GM18511 (cell line): ENCODE measurements around the gene DOK1.
A peak's percentile ranks its signal among the peaks of the same experiment; 100 is the strongest.
"Not testable (repeated sequence)": the region's sequence is repeated elsewhere in the genome, so short reads cannot be mapped to it uniquely, and the experiment has no call there.

Experiments
- ATAC-seq: cut with Tn5 transposase; IDR thresholded peaks from one replicate; pipeline ENCODE4 v1.9.1; 2021; ENCODE audit warnings: mild to moderate bottlenecking, moderate library complexity; ENCODE audit not compliant: unreplicated experiment

DOK1 gene

GRCh38 chr2:74548285-74548899, 6.1 kb upstream of the DOK1 start:
- ATAC-seq, result no peak

- ATAC-seq, result peak; percentile 43
These were observed 5.4 kb upstream of the DOK1 start for GRCh38 chr2:74548900-74549826.

DNA sequence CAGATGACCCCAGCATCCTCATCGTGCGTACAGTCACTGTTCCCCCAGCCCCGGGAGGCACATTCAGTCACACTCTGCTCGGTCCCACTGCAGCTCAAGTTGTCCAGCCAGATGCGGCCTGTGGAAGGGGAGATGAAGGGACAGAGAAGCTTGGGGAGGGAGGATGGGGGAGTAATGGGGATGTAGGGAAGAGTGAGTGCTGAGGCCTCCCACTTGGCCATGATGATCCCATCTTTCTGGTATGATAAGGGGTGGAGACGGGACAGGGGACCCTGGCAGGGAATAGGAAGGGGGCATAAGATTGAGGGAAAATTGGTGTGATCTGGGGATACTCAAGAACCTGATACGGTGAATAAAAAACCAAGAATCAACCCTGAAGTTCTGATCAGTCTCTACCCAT, 4.3 kb upstream of the DOK1 start:
- ATAC-seq, result no peak

GRCh38 chr2:74551530-74551929, 3.0 kb upstream of the DOK1 start:
- no peak for ATAC-seq

GRCh38 chr2:74551942-74552913, 2.3 kb upstream of the DOK1 start:
- peak; percentile 14 for ATAC-seq

DNA sequence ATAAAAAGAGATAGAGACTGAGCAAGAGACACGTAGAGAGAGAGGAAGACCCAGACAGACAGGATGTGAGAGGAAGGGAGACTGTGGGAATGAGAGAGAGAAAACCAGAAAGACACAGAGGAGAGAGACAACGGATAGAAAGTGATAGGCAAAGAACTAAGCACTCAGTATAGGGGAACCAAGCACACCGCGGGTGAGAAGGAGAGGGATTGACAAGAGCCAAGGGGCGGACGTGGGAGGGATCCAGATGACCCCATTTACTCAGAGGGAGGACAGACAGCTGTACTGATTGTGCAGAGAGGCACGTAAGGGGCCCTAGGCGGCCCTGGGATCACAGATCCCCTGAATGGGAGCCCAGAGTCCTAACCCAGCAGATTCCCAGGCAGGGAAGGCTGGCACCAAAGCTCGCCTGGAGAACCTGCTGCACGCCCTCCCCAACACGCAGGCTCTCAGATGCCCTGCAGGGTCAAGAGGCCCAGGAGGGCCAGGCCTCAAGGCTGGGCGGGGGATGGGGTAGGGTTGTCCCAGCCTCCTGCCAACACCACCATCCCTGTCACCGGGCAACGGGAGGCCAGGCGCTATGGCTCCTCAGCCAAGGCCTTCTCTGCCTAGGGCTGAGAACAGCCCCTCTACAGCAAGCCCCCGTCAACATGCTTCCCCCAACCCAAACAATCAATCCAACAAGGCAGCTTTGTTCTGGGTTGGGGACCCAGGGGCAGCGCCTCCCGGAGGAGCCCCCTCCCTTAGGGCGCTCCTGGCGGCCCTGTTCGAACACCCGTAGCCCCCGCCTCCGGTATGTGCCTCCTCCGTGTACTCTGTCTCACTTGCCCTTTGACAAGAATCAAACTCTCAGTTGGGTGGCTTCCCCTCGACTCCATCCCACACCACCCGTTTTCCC, 1.4 kb upstream of the DOK1 start:
- no peak for ATAC-seq

DNA sequence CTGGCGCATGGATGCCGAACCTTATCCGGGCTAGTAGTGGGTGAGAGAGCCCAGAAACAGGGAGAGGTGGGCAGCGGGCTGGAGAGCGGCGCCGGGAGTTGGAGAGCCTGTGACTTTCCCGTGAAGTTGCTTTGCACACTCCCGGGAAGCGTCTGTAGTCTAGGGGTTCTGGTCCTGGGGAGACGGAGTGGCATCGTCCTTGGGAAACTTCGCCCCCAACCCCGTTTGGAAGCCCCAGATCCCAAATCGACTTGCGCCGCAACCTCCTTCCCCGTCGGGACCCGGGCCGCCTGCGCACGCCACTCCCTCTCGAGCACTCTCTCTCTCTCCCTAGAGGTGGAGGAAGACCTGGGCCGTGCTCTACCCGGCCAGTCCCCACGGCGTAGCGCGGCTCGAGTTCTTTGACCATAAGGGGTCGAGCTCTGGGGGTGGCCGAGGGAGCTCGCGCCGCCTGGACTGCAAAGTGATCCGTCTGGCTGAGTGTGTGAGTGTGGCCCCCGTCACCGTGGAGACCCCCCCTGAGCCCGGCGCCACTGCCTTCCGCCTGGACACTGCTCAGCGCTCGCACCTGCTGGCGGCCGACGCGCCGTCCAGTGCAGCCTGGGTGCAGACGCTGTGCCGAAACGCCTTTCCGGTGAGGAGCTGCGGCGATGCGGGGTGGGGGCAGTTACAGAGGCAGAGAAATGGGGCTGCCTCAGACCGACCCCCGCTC, 456 bp downstream of the DOK1 start:
- peak; percentile 61 for ATAC-seq

DNA sequence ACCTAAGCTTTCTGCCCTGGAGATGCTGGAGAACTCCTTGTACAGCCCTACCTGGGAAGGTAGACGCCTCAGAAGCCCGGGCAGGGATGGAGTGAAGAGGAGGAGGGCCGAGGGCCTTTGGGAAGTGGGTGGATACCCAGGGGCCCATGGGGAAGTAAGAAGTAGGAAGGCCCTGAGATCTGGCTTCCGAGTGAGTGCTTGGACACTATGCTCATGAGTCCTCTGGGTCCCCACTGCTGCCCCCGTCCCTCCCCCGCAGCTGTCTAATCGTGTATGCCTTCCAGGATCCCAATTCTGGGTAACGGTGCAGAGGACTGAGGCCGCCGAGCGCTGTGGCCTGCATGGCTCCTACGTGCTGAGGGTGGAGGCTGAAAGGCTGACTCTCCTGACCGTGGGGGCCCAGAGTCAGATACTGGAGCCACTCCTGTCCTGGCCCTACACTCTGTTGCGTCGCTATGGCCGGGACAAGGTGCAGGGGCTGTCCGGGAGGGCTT, 1.1 kb downstream of the DOK1 start:
- ATAC-seq, result no peak

DNA sequence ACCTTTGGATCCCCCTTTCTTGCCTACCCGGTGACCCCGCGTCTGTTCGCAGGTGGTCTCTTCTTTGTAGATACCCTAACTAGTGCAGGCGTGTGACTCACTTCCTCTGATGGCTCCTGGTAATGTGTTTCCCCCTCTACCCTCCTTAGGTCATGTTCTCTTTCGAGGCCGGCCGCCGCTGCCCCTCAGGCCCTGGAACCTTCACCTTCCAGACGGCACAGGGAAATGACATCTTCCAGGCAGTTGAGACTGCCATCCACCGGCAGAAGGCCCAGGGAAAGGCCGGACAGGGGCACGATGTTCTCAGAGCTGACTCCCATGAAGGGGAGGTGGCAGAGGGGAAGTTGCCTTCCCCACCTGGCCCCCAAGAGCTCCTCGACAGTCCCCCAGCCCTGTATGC, 1.6 kb downstream of the DOK1 start:
- no peak for ATAC-seq

- no peak for ATAC-seq
These were observed 2.4 kb downstream of the DOK1 start for GRCh38 chr2:74556831-74557370.

- ATAC-seq, result no peak
These were observed 4.0 kb downstream of the DOK1 start for GRCh38 chr2:74558284-74559230.

GRCh38 chr2:74559912-74560311, 5.4 kb downstream of the DOK1 start:
- ATAC-seq, result no peak

- ATAC-seq, result no peak
These were observed 6.1 kb downstream of the DOK1 start for GRCh38 chr2:74560591-74560990.

DNA sequence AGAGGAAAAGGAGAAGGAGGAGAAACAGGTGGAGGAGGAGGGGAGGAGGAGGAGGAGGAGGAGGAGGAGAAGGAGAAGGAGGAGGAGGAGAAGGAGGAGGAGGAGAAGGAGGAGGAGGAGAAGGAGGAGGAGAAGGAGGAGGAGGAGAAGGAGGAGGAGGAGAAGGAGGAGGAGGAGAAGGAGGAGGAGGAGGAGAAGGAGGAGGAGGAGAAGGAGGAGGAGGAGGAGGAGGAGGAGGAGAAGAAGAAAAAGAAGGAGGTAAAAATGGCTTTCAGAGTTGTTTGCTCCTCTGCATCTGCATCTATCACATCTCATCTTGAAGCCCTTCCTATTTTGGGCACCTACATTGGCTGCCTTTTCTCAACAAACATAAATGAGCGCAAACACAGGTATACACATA, 6.5 kb downstream of the DOK1 start:
- not testable (repeated sequence) for ATAC-seq

- ATAC-seq, result no peak
These were observed 7.7 kb downstream of the DOK1 start for GRCh38 chr2:74562126-74562775.

DNA sequence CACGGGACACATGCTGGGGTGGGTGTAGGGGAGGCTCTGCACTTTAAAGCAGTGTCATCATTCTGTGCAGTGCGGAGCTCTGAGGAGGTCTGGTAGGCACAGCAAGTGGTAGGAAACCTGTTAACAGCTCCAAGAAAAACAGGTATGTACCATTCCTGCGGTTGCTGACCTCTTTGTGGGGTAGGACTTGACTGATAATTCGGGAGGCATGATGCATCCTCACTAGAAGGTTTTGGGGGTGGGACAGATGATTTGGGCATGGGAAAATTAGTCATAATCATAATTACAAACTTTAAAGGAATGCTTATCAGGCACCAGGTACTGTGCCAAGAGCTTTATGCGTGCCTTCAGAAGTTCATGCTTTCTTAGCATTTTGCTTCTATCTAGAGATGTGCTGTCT, 9.7 kb downstream of the DOK1 start:
- no peak for ATAC-seq

- ATAC-seq, result peak; percentile 22
These were observed 11.7 kb downstream of the DOK1 start for GRCh38 chr2:74566076-74566753.
